Stomach (tissue), 4 donors: ENCODE results near the gene TMEM91.

Source experiments
- CTCF ChIP-seq, 7 experiments: fragments of 450-650 bp in 4 of 7; fragments of 200-600 bp in 3 of 7; sonication (generic) in 3 of 7; IDR thresholded peaks; one replicate each; pipeline ENCODE4 v1.5.1; 2016 to 2019; ENCODE audit warnings: antibody characterized with exemption in 7 of 7, control low read depth in 2 of 7, mild to moderate bottlenecking in 1 of 7
- EP300 ChIP-seq: sonication (generic); formaldehyde crosslinking; IDR thresholded peaks from one replicate; pipeline ENCODE4 v1.6.1; 2017; ENCODE audit warnings: antibody characterized with exemption
- POLR2A ChIP-seq, 4 donors: fragments of 450-650 bp; IDR thresholded peaks; one replicate each; pipeline ENCODE4 v1.6.1; 2016; ENCODE audit warnings: antibody characterized with exemption in 4 of 4, control low read depth in 2 of 4, mild to moderate bottlenecking in 1 of 4, moderate library complexity in 1 of 4
- POLR2AphosphoS5 ChIP-seq, 3 donors: sonication (generic); formaldehyde crosslinking; IDR thresholded peaks; one replicate each; pipeline ENCODE4 v1.6.1; 2016; ENCODE audit warnings: antibody characterized with exemption in 3 of 3

DNA sequence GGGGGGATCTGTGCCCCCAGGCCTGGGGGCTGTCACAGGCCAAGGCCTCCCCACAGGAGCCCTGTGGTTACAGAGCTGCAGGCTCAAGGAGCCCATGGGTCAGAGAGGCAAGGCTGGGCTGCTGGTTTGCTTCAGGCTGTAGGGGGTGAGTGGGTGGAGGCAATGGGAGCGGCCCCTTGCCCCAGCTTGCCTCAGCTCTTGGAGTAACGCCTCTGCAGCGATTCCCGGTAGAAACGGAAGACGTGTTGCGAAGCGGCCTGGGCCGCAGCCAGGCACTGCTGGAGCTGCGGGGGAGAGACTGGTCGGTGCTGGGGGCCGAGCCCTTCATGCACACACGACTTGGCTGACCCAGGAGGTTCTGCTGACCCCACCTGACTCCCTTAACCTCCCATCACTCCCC, 10.1 kb downstream of the TMEM91 start:
- TF ChIP-seq CTCF (IDR thresholded peaks at IDR 0.05) (no peak), POLR2AphosphoS5 (IDR thresholded peaks at IDR 0.05) (no peak), POLR2A (IDR thresholded peaks at IDR 0.05) (no peak), EP300 (no peak)
